IPS DF 19.7 (cell line): Measurements from ENCODE around the gene CCDC61.

Experiments
- DNase-seq: peaks from one replicate; pipeline ENCODE4 v3.0.0-alpha.2; 2013; ENCODE audit warnings: low read depth, low spot score

Gene CCDC61, protein sequence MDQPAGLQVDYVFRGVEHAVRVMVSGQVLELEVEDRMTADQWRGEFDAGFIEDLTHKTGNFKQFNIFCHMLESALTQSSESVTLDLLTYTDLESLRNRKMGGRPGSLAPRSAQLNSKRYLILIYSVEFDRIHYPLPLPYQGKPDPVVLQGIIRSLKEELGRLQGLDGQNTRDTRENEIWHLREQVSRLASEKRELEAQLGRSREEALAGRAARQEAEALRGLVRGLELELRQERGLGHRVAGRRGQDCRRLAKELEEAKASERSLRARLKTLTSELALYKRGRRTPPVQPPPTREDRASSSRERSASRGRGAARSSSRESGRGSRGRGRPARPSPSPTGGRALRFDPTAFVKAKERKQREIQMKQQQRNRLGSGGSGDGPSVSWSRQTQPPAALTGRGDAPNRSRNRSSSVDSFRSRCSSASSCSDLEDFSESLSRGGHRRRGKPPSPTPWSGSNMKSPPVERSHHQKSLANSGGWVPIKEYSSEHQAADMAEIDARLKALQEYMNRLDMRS

DNA sequence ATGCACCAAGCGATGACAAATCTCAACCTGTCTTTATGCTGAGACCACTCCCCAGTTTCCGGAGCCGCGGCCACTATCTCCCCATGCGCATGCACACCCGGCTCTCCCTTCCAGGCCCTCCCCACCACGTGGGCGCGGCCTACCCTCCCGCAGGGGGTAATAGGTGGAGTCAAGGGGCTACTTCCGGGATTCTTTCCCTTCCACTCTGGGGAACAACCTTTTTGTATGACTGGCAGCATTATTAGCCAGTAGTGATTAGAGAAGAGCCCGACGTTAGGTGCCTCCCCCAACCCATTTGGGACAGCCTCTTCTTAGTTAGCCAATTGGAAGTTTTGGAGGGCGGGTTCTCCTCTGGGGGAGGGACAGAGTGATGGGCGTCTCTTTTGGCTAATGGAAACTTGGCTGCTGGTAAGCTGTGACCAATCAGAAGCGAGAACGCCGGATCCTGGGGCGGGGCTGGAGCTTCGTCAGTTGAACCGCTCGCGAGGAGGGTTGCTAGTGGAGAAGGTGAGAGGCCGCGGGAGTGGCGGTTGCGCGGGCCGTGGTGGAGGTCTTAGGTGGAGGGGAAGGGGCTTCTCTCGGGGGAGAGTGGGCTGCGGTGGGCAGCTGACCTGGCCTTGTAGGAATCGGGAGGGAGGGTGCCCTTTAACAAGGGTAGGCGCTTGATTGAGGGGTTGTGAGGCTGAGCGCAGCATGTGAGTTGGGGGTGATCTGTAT is at the start of gene CCDC61:
Gene CCDC61, plus strand, starts transcription at position 470 of the 717 bp plus-strand sequence. CDS start 7,552 bp downstream, outside the sequence.
- DNase-seq = peak; percentile 96

DNA sequence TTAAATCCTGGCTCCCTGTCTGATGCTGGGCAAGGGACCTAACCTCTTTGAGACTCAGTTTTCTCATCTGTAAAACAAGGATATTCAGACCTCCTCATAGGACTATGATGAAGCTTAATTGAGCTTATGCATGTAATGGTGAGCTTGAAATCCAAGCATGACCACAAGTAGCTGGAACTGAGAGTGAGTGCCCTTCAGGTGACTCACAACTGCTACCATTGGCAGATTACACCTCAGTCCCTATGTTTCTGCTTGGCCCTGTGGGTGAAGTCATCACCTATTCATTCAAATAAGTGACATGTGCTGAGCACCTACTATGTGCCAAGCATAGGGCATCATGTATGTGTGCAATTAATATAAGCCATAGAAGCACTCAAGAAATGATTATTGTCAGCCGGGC is 47.3 kb upstream of the CCDC61 start:
- no peak for DNase-seq

DNA sequence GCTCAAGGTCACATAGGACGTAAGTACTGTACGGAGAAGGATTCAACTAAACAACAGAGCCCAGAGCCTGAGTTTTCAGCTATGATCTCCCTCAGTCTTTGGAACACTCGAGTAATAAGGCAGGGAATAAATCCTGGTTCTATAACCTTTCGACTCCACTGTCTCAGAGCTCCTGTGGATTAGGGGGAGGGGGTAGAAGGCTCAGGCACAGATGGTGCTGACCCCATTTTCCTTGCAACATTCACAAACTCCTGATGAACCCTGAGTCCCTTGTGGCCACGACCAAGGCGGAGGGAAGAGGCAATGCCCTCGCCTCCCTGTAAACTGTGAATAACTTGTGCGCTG is 43.0 kb upstream of the CCDC61 start:
- no peak for DNase-seq

DNA sequence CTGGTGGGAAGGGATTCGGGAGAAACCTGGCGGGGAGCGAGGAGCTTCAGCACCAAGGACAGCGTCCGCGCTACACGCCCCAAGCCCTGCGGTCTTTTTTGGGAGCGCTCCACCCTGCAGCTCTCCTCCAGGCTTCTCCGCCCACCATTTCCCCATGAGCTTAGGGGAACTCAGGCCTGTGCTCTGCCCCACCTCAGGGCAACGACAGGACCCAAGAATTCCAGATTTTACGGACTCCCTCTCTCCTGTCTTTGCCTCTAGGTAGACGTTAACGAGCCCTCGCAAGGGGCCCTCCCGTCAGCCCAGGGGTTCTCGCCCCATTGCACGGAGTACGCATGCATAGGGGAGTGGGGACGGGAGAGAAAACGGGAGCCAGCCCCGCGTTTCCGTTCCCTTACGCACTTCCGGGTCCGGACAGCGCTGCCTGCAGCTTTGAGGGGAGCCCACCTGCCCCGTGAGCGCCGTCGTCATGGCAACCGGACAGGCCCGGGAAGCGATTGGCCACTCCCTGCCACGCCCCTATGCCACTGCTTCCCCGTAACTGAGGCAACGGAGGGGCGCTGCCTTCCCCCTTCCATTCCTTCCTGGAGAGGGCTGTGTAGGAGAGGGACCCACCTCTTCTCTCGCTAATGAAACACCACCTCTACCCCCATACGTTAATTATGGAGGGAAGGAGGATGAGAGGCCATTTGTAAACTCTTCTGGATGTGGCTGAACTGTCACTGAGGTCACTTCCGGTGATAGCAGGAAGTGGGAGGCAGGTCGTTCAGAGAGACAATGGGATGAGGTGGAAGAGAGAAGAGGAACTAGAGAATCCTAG is 42.4 kb upstream of the CCDC61 start:
- DNase-seq = peak; percentile 75

DNA sequence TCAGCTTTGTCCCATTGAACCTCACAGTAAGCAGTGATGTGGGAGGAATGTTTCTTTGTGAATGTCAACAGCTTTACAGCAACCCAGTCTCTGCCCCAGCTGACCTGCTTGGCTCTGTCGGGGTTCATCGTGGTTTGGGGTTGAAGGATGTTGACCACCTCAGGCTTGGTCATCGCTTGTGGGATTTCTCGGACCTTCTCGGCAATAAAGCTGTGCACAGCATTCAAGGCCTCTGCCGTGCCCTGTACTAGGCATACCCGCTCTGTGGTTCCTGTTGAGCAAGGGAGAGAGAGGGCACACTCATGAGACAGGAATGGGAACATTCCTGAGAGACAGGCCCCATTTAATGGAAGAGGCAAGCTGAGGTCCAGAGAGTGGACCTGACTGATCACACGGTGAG is 41.6 kb upstream of the CCDC61 start:
- DNase-seq = no peak

DNA sequence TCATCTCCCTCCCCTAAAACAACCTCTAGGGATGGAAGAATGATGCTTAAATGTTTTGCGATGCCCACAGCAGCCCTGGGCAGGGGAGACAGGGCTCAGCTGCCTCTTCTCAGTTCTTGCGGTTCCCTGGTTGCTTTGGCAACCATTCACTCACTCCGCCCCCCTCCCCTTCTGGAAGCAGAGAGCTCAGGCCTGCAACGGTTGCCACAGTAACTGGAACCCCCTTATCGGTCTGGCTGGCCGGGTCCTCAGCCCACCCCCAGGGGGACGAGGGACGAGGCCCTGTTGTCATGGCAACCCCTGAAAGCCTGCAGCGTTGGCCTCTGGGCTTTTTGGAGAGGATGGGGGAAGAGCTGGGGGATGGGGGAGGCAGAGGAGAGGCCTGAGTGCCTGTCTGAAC is 41.1 kb upstream of the CCDC61 start:
- no peak for DNase-seq

DNA sequence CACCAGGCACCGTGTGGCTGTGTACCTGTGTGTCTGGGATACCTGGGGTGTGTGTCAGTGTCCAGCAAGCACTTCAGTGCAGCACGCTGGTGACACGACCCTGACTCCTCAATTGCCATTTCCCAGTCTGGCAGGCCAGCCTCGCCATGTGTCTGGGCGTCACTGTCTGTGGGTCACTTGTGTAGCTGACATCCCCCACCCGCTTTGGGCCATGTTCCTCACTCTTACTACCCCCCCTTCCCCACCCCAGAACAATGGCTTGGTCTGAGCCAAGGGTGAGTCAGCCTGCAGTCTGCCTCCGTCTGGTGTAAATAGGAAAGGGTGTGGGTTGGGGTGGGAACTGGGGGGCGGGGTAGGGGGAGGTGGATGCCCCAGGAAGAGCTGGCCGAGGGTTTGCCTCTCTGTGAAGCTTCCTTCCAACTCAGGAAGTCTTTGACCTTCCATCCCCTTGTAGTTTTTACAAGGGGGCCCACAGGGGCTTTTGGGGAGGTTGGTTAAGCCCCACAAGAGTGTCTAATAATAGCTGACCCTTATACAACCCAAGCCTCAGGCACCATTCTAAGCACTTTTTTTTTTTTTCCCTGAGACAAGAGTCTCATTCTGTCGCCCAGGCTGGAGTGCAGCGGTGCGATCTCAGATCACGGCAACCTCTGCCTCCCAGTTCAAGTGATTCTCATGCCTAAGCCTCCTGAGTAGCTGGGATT is 39.2 kb upstream of the CCDC61 start:
- DNase-seq = no peak

DNA sequence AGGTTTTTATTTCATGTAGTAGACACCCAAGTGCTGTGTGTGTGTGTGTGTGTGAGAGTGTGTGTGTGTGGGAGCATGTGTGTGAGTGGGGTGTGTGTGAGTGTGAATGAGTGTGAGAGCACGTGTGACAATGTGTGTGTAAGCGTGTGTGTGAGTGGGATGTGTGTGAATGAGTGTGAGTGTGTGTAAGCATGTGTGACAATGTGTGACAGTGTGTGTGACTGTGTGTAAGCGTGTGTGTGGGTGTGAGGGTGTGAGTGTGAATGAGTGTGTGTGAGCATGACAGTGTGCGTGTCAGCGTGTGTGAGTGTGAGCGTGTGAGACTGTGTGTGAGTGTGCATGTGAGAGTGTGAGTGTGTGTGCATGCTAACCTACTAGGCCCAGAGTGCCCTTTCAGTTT is 36.9 kb upstream of the CCDC61 start:
- no peak for DNase-seq

DNA sequence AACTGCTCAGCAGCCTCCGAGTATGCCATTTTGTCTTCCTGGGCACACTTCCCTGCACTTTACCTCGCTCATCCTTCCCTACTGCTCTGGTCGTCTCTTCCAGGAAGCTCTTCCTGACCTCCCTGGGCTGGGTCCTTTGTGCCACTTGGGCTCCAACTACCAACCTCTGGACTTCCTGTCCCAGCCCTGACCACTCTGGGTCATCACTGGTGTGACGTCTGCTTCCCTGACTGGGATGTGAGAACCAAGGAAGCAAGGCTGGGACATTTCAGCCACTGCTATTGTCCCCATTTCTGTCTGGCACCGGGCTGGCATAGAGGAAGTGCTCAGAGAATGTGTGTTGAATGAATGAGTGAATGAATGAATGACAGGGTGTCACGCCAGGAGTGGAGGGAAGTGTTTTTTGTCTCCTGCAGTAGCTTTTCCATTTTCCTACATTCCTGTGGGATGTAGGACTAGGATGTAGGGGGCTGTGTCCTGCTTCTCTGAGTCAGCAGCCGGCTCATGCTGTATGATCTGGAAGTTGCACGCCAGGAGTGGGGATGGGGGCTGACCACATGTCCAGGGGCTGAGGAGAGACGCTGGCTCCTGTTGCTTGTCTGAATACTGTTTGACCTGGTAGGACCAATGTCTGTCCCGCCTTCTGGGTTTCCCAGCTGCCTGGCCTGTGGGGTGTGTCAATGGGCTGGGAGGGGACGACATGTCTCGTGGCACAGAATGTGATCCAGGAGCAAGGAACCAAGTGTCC is 36.3 kb upstream of the CCDC61 start:
- no peak for DNase-seq

DNA sequence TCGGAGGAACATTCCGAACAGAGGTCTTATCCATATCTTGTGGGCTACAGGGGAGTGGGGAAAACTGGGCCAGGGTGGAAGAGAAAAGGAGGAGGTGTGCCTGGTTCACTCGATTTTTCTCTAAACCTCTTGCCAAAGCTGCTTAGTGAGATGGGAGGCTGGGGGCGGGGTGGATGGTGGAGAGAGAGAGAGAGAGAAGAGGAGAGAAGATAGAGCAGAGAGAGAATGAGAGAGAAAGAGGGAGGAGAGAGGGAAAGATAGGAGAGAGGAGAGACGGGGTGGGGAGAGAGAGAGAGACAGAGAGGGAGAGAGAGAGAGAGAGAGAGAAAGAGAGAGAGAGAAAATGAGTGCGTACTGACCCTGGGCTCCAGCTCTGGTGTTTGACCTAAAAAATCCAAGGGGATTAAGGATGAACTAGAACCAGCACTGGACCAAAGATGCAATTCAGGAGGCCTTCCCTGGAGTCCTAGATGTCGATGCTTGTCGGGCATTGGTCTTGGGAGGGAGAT is 35.7 kb upstream of the CCDC61 start:
- DNase-seq = no peak

DNA sequence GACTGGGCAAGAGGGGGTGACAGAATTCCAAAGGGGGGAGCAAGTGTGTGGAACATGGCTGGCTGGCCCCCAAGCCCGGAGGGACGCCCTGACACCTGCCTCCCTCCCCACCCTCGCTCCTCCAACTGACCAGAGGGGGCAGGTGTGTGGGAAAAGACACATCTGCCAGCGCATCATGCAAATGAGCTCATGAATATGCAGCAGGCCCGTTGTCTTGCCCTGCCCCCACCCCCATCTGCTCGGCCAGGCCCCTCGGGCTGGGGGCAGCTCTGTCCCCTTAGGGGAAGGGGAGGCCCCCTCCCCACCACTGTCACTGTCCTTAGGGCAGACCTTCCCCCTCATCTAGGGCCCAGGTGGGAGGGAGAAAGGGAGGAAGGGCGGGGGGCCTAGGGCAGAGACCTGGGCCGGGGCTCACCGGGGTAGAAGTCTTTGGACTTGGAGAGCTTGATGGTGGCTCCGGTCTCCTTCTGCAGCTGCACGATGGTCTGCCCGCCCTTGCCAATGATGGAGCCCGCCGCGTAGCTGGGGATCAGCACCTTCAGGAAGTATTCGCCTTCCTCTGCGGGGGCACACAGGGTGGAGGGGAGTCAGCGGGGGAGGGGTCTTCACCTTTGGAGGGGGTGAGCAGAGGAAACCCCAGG is 34.6 kb upstream of the CCDC61 start:
- DNase-seq = no peak

DNA sequence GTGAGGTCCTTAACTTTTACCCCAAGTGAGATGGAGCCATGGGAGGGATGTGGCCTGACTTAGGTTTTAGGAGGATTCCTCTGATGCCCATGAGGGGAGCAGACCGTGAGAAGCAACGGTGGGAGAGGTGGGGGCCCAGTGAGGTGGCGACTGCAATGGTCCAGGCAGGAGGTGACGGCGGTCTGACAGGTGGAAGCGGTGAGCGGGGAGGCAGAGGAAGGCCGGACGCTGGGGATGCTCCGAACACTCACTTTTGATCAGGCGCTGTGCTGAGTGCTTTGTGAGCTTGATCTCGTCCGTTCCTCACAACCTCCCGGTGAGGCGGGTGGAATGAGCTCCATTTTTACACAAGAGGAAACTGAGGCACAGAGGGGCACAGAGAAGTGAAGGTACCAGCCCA is 33.2 kb upstream of the CCDC61 start:
- DNase-seq = no peak

DNA sequence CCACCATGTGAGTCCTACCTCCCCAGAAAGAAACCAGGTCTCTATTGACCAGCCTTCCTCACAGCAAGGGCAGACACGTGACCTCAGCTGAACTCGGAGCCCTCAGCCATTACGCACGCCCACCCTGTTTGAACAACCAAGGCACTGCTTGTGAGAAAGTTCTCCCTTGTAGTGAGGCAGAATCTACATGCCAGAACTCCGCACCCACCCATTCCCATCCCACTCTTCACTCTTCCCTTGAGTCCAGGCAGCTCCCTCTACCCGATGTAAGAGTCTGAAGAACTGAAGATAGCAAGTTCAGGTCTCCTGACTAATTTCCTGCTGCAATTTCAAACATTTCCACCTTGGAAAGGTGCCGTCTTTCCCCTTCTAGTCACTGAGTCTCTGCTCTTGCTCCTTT is 28.0 kb upstream of the CCDC61 start:
- no peak for DNase-seq

DNA sequence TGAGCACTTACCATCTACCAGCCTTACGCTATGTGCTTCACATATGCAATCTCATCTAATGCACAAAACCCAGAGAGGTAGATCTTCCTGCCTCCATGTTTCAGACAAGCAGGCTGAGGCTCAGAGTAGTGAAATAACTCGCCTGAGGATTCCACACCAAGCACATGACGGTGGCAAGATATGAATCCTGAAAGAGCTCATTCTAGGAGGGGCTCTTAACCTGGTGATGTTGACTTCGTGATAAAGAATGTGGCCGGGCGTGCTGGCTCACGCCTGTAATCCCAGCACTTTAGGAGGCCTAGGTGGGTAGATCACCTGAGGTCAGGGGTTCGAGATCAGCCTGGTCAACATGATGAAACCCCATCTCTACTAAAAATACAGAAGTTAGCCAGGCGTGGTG is 26.6 kb upstream of the CCDC61 start:
- no peak for DNase-seq

DNA sequence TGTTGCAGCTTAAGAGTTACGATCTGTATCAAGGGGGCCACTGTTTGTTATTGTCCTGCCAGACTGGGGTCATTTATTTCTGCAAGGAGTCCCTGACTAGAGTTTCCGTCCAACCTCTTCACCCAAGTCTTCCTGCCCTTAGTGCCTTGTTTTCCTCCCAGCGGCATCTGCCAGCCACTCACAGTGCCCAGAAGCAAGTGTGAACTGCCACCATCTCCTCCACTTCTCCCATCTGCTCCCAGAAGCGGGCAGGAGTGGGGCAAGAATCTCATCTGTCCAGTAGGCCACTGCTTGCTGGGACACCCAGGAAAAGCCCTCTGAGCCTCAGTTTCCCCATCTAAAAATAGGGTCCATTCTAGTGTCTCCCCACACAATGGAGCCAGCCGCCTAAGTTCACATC is 25.6 kb upstream of the CCDC61 start:
- no peak for DNase-seq

DNA sequence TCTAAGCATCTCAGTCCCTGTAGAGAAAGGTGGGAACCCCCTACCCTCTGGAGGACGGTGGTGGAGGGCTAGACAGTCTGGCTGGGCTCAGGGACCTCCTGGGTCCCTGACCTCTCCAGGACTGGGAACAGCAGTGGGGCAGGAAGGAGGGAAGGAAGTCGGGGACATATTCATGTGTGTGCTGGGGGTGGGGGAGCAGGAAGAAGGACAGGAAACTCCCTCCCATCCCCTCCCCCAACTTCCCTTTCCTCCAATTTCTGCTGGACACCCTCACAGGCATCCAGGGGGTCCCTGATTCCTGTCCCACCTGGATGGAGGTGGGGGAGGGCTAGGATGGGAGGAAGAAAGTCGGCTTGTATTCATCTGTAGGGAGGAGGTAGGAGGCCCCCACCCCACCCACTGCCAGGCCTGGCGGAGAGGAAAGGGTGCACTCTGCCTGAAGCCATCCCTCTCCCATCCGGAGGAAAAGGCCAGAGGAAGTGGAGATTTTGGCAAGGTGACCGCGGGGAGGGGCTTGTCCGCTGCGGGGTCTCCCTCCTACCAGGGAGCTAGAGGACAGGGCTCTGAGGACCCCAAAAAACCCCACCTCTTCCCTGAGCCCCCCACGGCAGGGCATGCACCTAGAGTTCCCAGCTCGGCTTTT is 23.9 kb upstream of the CCDC61 start:
- no peak for DNase-seq

DNA sequence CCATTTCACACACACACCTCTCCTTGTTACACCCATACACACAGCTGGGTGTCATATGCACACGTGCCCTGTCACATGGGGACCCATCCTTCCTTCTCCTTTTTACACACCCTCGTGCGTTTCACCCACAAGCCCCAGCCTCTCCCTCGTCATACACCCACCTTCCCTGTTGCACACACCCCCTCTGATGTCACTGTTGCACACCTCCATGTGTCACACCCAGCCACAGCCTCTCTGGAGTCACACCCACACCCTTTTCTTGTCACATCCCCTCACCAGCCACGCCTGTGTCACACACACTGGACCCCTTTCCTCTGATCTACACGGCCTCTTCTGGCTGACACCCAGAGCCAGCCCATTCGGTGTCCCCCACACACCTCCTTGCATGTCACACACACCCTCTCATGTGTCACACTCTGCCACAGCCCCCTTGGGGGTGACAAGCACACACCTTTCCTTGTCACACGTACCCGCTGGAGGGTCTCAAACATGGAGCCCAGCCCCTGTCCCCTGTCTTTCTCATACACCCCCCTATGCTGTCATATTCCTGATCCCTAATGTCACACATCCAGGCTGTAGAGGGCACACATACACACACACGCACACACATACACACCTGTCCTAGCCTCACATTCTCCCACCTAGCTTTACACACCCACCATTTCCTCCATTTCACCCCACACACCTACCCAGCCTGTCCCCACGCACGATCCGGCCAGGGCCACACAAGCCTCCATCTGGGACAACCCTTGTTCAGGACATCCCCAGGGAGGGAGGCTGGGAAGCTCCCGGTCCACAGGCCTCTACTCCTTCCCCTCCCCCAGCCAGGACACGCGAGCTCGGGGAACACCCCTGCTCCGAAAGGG is 23.0 kb upstream of the CCDC61 start:
- no peak for DNase-seq

DNA sequence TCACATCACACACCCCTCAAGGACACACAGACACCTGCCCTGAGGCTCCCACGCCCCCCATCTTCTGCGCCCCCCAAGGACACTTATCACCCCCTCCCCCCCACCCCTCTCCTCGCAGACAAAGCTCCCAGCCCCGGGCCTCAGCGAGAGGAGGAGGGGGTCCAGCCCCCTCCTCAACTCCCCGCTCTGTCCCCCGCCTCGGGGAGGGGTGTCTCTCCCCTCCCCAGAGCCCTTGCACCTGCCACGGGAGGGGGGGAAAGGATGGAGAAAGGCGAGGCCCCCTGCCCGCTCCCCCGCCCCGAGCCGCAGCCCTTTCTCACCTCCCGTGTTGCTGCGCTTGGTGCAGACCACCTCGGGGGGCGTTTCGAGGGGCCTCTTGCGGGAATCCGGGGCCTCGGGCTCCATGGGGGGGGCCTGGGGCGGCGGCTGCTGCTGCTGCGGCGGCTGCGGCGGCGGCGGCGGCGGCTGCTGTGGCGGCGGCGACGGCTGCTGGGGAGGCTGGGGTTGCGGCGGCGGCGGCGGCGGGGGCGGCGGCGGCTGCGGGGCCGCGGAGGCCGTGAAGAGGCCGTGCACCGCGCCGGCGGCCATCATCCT is 22.2 kb upstream of the CCDC61 start:
- DNase-seq = no peak
